Measurements from ENCODE around the gene LY6G6F.

Gene LY6G6F

DNA sequence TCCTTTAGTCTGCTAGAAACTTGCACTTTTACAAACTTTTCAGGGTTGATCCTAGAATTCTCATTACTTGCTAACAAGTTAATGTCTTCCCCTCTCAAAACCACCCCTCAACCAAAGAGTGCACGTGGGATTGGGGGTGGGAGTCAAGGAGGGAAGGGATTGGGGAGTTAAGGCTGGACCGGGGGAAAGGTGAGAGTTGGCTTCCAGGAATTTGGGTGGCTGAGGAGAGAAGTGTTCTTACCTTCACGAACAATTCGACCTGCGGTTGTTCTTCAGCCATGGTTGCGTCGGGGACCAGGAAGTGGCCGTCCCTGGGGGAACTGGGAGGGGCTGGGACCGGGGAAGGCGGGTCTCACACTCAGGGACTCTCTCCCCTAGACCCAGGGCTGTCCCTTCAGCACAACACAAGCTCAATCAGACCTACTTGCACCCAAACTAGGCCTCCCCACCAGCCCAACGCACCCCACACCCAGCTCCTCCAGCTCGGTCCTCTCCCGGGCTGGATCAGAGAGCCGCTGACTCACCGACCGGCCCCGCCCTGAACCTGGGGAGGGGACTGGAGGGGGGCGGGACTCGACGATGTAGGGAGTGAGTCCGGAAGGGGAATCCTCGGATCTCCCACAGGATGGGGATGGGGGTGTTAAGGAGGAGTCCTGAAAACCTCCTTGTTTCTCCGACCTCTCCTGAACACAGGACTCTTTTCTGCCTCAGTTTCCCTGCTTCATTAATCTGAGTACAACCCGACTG lies 29.5 kb downstream of the LY6G6F start, which contains the start of gene CLIC1:
CLIC1 (minus strand) TSS at position 510 of the 747 bp plus-strand sequence; CDS start at position 280, 230 bp downstream.
- no peak for DNase-seq (ENCODE audit: low read depth, low spot score)
- H3K27ac ChIP-seq, result peak within 1 kb of the TSS; percentile 96

DNA sequence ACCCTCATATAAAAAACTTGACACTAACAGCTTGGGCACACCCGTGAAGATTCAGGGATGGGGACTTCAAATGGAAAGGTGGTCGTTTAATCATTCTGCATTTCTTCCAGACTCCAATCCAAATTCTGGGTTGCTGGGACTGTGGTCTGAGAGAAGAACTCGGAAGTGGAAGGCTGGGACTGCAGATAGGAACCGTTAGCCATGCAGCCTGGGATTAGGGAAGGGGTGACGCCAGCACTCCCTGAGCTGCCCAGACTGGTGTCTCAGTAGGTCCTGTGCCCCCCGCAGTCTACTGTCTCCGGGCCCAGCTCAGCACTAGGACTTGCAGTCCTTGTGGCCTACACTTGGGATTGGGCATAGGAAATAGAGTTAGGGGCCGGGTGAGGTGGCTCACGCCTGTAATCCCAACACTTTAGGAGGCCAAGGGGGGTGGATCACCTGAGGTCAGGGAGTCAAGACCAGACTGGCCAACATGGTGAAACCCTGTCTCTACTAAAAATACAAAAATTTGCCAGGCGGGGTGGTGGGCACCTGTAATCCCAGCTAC lies 30.2 kb downstream of the LY6G6F start:
- H3K27ac ChIP-seq, result peak overlapping the region; percentile 96
- no peak for DNase-seq (ENCODE audit: low read depth, low spot score)

DNA sequence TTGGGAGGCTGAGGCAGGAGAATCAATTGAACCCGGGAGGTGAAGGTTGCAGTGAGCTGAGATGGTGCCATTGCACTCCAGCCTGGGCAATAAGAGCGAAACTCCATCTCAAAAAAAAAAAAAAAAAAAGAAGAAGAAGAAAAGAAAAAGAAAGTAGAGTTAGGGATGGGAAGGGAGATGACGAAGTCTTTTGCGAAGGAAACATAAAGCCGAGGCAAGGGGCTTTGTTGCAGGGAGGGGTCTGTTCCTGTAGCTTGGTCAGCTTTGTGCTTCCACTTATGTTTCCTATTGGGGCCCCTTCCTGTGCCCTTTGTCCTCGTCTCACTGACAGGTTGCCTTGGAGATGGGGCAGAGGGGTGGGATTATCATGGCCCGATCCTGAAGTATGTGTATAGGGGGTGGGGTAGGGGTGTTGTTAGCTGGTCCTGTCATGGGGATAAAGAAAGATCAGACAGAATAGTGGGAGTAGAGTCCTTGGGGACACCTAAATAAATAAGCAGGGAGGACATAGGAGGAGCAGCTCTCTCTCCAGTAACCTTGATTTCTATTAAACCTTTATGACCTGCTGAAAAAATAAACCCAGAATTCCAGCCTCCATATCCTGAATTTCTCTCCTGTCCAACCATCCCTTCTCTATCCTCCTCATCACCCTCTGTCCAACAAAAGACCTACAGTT lies 30.8 kb downstream of the LY6G6F start:
- peak overlapping the region; percentile 96 for H3K27ac ChIP-seq
- no peak for DNase-seq (ENCODE audit: low read depth, low spot score)

DNA sequence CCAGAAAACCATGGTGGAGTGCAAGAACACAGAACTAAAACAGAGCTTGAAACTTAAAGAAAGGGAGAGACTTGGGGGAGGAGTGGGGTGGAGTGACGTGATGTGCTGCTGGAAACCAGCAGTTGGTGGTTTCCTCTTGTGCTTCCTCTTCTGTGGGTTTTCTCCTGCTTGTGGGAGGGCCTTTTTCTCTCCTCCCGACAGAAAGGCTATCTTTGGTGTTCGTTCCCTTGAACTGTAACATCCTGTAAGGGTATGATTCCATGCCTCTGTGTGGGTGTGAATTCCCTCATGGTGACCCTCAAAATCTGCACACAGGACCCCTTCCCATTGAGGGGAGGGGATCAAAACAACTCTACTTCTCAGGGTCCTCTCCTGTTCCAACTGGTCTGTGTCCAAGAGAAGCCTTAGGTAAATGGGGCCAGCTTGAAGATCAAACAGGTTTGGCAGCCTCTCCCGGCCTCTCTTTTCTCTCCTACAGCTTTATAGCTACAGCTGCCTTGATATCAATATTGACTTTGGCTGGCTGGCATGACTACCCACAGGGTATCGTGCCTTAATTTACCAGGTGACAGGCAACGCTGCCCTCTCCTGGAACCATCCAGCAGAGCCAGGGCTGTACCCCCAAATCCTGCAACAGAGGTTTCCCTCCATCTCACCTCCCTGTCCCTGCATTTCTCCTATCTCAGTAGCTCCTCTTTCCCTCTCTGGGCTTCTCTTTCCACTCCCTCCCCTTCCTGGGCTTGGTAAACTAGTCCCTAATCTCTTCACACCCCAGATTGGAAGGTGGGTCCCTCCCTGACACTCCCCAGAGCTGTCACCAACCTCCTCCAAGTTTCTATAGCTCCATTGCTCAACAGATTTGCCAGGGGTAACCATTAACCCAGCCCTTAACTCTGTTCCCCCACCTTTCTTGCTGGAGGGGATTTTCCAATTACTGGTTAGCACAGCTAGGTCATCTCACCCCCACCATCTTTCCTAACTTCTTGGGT lies 31.6 kb downstream of the LY6G6F start:
- no peak for DNase-seq (ENCODE audit: low read depth, low spot score)
- H3K27ac ChIP-seq, result peak overlapping the region; percentile 96

DNA sequence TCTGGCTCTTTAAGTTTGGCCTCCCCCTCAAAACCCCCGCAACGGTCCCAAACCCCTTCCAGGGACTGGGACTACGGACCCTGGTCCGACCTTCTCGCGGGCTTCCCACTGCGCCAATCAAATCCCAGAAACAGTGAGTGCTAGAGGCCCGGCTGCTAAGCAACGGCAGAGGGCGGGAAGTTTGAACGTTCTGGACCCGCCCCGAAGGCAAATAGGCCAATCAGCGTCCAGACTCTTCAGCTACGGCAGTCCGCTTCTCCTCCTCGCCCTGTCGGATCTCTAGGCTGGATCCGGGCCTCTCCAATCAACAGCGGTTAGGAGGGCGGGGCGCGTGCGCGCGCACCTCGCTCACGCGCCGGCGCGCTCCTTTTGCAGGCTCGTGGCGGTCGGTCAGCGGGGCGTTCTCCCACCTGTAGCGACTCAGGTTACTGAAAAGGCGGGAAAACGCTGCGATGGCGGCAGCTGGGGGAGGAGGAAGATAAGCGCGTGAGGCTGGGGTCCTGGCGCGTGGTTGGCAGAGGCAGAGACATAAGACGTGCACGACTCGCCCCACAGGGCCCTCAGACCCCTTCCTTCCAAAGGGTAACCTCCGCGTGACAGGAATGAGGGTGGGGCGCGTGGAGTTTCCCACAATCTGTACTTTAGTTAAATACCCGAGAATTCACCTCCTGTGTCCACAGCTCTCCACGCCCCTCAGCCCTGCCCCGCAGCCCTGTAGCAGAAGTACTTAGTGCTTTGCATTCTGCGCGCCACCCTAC lies 33.2 kb downstream of the LY6G6F start, which contains the start of gene MSH5:
MSH5 (plus strand) TSS at position 367 of the 758 bp plus-strand sequence. CDS start 462 bp downstream, outside the sequence.
- peak; percentile 93 for DNase-seq (ENCODE audit: low read depth, low spot score)
- H3K27ac ChIP-seq, result peak within 1 kb of the TSS; percentile 96

DNA sequence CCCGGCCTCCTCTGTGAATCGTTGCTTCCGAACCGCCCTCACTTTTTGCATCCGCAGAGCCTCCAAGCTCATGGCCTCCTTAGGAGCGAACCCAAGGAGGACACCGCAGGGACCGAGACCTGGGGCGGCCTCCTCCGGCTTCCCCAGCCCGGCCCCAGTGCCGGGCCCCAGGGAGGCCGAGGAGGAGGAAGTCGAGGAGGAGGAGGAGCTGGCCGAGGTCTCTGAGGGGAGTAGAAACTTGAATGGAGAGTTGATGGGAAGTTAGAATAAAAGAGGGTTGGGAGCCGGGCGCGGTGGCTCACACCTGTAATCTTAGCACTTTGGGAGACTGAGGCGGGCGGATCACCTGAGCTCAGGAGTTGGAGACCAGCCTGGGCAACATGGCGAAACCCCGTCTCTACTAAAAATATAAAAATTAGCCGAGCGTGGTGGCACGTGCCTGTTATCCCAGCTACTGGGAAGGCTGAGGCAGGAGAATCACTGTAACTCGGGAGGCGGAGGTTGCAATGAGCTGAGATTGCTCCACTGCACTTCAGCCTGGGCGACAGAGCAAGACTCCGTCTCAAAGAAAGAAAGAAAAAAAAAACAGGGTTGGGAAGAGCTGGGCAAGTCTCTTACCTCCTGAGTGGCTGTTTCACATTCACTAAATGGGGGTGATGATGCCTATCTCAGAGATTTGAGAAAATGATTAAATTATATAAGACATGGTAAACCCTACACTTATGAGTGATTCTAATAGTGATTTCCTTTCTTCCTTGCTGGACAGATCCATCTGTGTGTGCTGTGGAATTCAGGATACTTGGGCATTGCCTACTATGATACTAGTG lies 33.9 kb downstream of the LY6G6F start:
- DNase-seq (ENCODE audit: low read depth, low spot score), result no peak
- H3K27ac ChIP-seq, result peak overlapping the region; percentile 43

DNA sequence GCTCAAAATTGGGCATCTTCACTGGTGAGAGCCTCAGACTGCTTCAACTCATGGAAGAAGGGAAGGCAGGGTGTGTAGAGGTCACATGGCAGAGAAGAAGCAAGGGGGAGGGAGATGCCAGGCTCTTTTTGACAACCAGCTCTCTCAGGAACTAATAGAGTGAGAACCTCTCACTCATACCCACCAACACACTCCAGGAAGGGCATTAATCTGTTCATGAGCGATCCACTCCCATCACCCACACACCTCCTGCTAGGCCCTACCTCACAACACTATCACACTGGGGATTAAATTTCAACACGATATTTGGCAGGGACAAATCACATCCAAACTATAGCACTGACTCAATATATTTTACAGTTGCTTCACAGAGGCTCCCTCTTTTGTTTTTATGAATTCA lies 35.1 kb downstream of the LY6G6F start:
- no peak for DNase-seq (ENCODE audit: low read depth, low spot score)
- H3K27ac ChIP-seq, result no peak overlapping the region

DNA sequence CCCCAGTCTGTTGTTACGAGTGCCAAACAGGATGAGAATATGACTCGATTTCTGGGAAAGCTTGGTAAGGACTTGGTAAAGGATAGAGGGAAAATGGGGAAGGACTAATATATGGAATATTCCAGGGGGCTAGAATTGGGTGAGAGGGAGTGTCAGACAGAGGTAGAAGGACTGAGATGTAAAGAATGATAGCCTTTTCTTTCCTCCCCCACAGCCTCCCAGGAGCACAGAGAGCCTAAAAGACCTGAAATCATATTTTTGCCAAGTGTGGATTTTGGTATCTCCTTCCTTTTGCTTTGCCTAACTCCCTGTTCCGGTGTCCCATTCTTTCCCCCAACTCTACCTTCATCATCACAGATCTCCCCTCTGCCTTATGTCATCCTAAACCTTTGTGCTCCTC lies 36.2 kb downstream of the LY6G6F start:
- no peak overlapping the region for H3K27ac ChIP-seq
- no peak for DNase-seq (ENCODE audit: low read depth, low spot score)

DNA sequence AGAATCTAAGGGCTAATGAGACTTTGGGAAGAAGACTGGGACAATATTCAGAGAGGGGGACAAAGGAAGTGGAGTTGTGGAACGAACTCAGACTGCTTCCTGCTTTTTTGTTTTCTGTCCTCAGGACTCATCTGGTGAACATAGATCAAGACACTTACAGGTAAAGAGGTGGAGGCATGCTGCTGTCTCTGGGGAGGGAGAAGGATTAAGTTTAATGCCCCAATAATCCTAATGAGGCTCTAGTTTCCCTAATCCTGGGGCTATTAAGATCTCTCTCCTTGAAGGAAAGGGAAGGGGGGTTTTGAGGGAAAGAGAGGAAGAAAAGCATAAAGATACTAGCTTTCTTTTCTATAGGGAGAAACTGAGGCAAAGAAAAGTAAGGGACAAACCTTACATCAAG lies 37.8 kb downstream of the LY6G6F start:
- H3K27ac ChIP-seq, result no peak overlapping the region
- DNase-seq (ENCODE audit: low read depth, low spot score), result no peak

DNA sequence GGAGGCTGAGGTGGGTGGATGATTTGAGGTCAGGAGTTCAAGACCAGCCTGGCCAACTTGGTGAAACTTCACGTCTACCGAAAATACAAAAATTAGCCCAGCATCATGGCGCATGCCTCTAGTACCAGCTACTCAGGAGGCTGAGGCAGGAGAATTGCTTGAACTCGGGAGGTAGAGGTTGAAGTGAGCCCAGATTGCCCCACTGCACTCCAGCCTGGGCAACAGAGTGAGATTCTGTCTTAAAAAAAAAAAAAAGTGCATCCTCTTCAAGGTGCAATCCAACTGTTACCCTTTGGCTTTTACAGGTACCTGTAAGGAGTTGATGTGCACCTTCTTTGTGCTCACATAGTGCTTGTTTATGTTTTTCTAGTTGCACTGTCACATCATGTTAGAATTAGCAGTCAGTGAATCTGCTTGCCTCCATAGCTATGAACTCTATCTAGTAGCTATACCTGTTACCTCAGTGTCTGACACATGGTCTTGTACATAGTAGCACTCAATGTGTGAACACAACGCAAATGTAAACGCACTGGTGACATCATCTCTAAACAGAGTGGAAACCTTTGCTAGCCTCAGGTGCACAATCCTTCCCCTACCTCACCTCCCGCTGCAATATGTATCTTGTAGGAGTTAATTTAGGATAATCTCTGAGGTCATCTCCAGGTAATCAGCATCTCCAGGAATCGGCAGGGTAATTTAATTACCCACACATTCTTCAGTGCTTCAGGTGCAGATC lies 42.8 kb downstream of the LY6G6F start:
- no peak overlapping the region for H3K27ac ChIP-seq
- DNase-seq (ENCODE audit: low read depth, low spot score), result no peak

DNA sequence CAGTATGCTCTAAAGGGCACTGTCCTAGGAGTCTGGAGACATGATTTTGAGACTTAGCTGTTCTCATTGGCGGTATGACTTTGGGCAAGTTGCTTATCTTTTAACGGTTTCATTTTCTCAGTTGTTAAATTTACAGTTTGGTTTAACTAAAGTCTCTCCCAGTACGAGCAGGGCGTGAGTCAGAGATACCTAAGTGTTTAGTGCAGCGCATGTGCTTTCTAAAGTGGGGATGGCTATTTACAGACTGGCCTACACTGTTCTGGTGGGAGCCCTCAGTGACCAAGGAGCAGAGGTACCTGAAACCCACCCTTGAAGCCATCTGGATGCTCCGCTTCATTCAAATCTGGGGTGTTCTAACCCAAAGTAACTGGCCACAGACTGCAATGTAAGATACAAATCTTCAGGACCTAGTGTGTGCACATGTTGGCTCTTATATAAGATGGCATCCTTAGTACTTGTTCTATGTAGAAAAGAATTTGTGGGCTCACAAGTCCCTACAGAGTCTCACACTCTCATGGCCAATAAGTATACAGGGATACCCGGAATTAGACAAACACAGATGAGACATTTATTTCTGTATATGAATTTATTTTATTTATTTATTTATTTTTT lies 43.9 kb downstream of the LY6G6F start:
- DNase-seq (ENCODE audit: low read depth, low spot score), result no peak
- H3K27ac ChIP-seq, result no peak overlapping the region

DNA sequence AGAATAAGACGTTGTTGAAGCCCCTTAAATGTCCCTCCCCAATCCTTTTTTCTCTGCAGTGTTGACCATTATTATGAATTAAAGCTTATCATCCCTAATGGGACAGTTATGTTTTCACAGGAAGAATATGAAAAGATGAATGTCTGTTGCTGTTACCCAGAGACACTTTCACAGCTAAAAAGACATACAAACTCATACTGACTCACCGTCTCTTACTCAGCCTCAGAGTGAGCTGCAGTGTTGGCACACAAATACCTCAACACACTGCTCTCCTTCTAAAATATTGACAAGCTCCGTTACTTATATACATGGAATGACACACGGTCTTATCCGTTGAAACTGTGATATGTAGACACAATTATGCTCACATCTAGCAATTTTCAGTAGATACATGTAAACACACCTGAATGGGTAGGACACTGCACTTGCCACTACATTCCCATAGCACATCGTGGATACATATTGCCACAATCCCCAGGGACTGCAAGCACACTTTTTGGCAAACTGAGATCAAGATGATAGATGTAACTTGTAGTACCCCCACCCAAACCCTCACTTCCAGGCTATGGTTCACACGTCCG lies 46.2 kb downstream of the LY6G6F start:
- no peak overlapping the region for H3K27ac ChIP-seq
- DNase-seq (ENCODE audit: low read depth, low spot score), result no peak

DNA sequence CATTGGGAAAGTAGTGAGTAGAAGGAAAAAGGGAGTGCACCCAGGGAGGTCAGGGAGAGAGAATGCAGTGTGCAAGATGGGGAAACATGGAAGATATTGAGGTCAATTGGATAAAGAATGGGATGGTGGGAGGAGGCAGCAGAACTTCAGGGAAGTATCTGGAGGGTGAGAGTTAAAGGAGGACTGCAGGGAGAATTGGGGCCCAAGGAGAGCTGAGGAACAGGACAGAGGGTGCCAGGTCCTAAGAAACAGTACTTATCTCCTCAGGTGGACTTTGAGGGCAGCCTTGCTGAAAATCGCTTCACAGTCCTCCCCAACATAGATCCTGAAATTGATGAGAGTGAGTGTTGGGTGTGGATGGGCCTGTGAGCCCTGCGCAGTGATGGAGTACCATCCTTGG lies 51.6 kb downstream of the LY6G6F start:
- DNase-seq (ENCODE audit: low read depth, low spot score), result no peak

More for the DNA sequence above, 51.6 kb downstream of the LY6G6F start:
- no peak overlapping the region for H3K27ac ChIP-seq
